Testis (tissue), 3 donors: ENCODE measurements around the gene PIGW. TPM values are rescaled to one million over a fixed set of nuclear protein-coding genes. Genes with fewer than 3 reads are reported as not detected.

Source experiments
- DNase-seq: peaks from one replicate; pipeline ENCODE4 v3.0.0-alpha.2; 2019
- H3K27ac ChIP-seq, 2 donors: fragments of 200-600 bp; sonication (generic); one replicate each; pipeline ENCODE4 v1.5.1; 2019
- H3K27me3 ChIP-seq: fragments of 200-600 bp; sonication (generic); one replicate; pipeline ENCODE4 v1.5.1; 2019
- H3K36me3 ChIP-seq: fragments of 200-600 bp; sonication (generic); one replicate; pipeline ENCODE4 v1.5.1; 2017; ENCODE audit warnings: low read depth; ENCODE audit errors: missing control alignments
- H3K4me1 ChIP-seq: fragments of 200-600 bp; sonication (generic); one replicate; pipeline ENCODE4 v1.5.1; 2019
- H3K4me3 ChIP-seq, 2 donors: fragments of 200-600 bp; sonication (generic); one replicate each; pipeline ENCODE4 v1.5.1; 2017 to 2019
- H3K9me3 ChIP-seq: fragments of 200-600 bp; sonication (generic); one replicate; pipeline ENCODE4 v1.5.1; 2017
- CTCF ChIP-seq, 3 experiments: fragments of 450-650 bp in 2 of 3; fragments of 200-600 bp in 1 of 3; sonication (generic) in 1 of 3; IDR thresholded peaks; one replicate each; pipeline ENCODE4 v1.5.1; 2016 to 2019; ENCODE audit warnings: antibody characterized with exemption in 3 of 3, mild to moderate bottlenecking in 2 of 3, moderate library complexity in 1 of 3
- POLR2A ChIP-seq: fragments of 450-650 bp; IDR thresholded peaks from one replicate; pipeline ENCODE4 v1.6.1; 2017; ENCODE audit warnings: antibody characterized with exemption, mild to moderate bottlenecking, moderate library complexity
- WGBS, 2 donors: methylation state at CpG; one replicate each; pipeline ENCODE4 v1.1.5; 2018; 5-methylcytosine and 5-hydroxymethylcytosine counted together
- intact Hi-C: fragments of 100-400 bp; cut with DNase I; formaldehyde crosslinking; loops from one replicate; pipeline ENCODE4 v1.15.1; 2023; ENCODE audit warnings: low total_unique reads
- polyA plus RNA-seq: library from polyadenylated mRNA; stranded (reverse); fragments of 350-450 nt; fragmentation: Illumina TruSeq; extraction: RNeasy Lipid Tissue Mini Kit (QIAGEN cat#74804); gene quantifications from one replicate; pipeline ENCODE4 v1.2.3, GENCODE V29; 2014; ENCODE audit warnings: low read depth, low replicate concordance; ENCODE audit not compliant: insufficient read depth
- total RNA-seq, 2 donors: library from RNA; depleted of rRNA; stranded (reverse); fragments of >200 nt; gene quantifications; one replicate each; pipeline ENCODE4 v1.2.3, GENCODE V29; 2016

Gene PIGW
- total and polyA plus RNA-seq, 3 donors from 2014 or later: 5.5 to 8.5 (median 7.6) TPM

GRCh38 chr17:36535669-36536081 is 888 bp downstream of the PIGW start:
- intact Hi-C loops: no loop called here
- 6 to 7% methylated on average over 15 of the region's 15 CpGs for WGBS, 2 donors
- H3K27me3 ChIP-seq: no peaks in the 10 kb centered on the region
- H3K9me3 ChIP-seq: no peaks in the 10 kb centered on the region
- peak overlapping the region; percentile 83 to 89 for H3K4me3 ChIP-seq
- H3K27ac ChIP-seq: peak overlapping the region; percentile 86 to 88
- H3K36me3 ChIP-seq: no peaks in the 10 kb centered on the region
- peaks cover 8% of the 10 kb centered on the region for H3K4me1 ChIP-seq
- TF ChIP-seq CTCF (IDR thresholded peaks at IDR 0.05): peak in 1 of 3 experiments; percentile 11
- no peak for TF ChIP-seq POLR2A
- no peak for DNase-seq

GRCh38 chr17:36540696-36541095 is 5.9 kb downstream of the PIGW start:
- H3K4me1 ChIP-seq: peaks cover 11% of the 10 kb centered on the region
- no peaks in the 10 kb centered on the region for H3K9me3 ChIP-seq
- no peaks in the 10 kb centered on the region for H3K27me3 ChIP-seq
- H3K27ac ChIP-seq: no peak overlapping the region
- WGBS, 2 donors: 95 to 96% methylated on average over 3 of the region's 3 CpGs
- no peak for DNase-seq
- TF ChIP-seq CTCF (IDR thresholded peaks at IDR 0.05): no peak
- no peak for TF ChIP-seq POLR2A
- intact Hi-C loops: loop anchor here (10.0 kb wide), 1 partner anchor 54 kb away; the partner anchor contains the start of gene DHRS11
- H3K4me3 ChIP-seq: no peak overlapping the region
- no peaks in the 10 kb centered on the region for H3K36me3 ChIP-seq

GRCh38 chr17:36542755-36543154 is 8.0 kb downstream of the PIGW start:
- H3K27ac ChIP-seq: no peak overlapping the region
- intact Hi-C loops: loop anchor here (10.0 kb wide), 1 partner anchor 52 kb away; the partner anchor contains the start of gene DHRS11
- H3K27me3 ChIP-seq: no peaks in the 10 kb centered on the region
- DNase-seq: no peak
- peaks cover 25% of the 10 kb centered on the region for H3K4me1 ChIP-seq
- H3K36me3 ChIP-seq: no peaks in the 10 kb centered on the region
- H3K4me3 ChIP-seq: peak overlapping the region in 1 of 2 donors; percentile 92
- 67% methylated on average over 15 of the region's 15 CpGs for WGBS, 2 donors
- TF ChIP-seq CTCF (IDR thresholded peaks at IDR 0.05) (no peak), POLR2A (no peak)
- no peaks in the 10 kb centered on the region for H3K9me3 ChIP-seq

GRCh38 chr17:36544044-36544306 is 9.2 kb downstream of the PIGW start:
- intact Hi-C loops: loop anchor here (10.0 kb wide), 1 partner anchor 51 kb away; the partner anchor contains the start of gene DHRS11

More at GRCh38 chr17:36544044-36544306, 9.2 kb downstream of the PIGW start:
- H3K4me1 ChIP-seq: peaks cover 31% of the 10 kb centered on the region
- TF ChIP-seq POLR2A (no peak), CTCF (IDR thresholded peaks at IDR 0.05) (peak in 2 of 3 experiments; percentile 14 to 15)
- peak; percentile 70 for DNase-seq
- H3K36me3 ChIP-seq: no peaks in the 10 kb centered on the region
- H3K27ac ChIP-seq: peak overlapping the region; percentile 97 to 100
- 0% methylated on average over 10 of the region's 10 CpGs for WGBS, 2 donors
- no peaks in the 10 kb centered on the region for H3K9me3 ChIP-seq
- no peaks in the 10 kb centered on the region for H3K27me3 ChIP-seq
- peak overlapping the region; percentile 92 to 96 for H3K4me3 ChIP-seq
